HCT116 (cell line): Measurements from ENCODE around the gene PML. TPM values are rescaled to one million over a fixed set of nuclear protein-coding genes. Genes with fewer than 3 reads are reported as not detected.
A peak's percentile ranks its signal among the peaks of the same experiment; 100 is the strongest.

ENCODE experiments used
- ATAC-seq: fragments of 200-7000 bp; cut with Tn5 transposase; 2 replicates; pipeline ENCODE4 v1.9.1; 2020; ENCODE audit warnings: mild to moderate bottlenecking, moderate library complexity
- BruUV-seq: library from RNA; stranded (reverse); fragments of 400-500 nt; replicated peaks from 2 replicates; lab custom pipeline; 2021; lab: Mats Ljungman, UMichigan
- CTCF ChIA-PET: fragments of 300-600 bp; sonication (Branson Sonifier 250); formaldehyde crosslinking; loops from one replicate; lab custom pipeline; 2021; ENCODE audit warnings: antibody characterized with exemption; lab: Charles Lee
- POLR2A ChIA-PET: fragments of 300-600, 350-600 bp; sonication (Branson Sonifier 250); formaldehyde crosslinking; loops from one replicate; lab custom pipeline; 2021; ENCODE audit warnings: antibody characterized with exemption; lab: Charles Lee
- RAD21 ChIA-PET, 2 experiments: fragments of 300-600 bp; sonication (Branson Sonifier 250); formaldehyde crosslinking; loops; one replicate each; lab custom pipeline; 2023; ENCODE audit warnings: low total read pairs in 2 of 2; ENCODE audit not compliant: uncharacterized antibody in 2 of 2, unreplicated experiment in 2 of 2, low non-redundant PET in 1 of 2; lab: Charles Lee
- DNase-seq: peaks from one replicate; pipeline ENCODE4 v3.0.0-alpha.2; 2010; ENCODE audit warnings: low read depth, low spot score
- H2AFZ ChIP-seq: fragments of 200-600 bp; shearing (Covaris generic), sonication (generic); 2 replicates; pipeline ENCODE4 v1.6.1; 2017; ENCODE audit warnings: low read depth, mixed run types, mixed read lengths, antibody characterized with exemption, low read length; ENCODE audit not compliant: poor library complexity, severe bottlenecking
- H3K27ac ChIP-seq: 2 replicates; pipeline ENCODE4 v1.5.1; 2012; ENCODE audit warnings: low read depth, low read length
- H3K27me3 ChIP-seq: fragments of 200-600 bp; sonication (generic); 2 replicates; pipeline ENCODE4 v1.6.1; 2016; ENCODE audit warnings: mixed run types, low read length, mixed read lengths; ENCODE audit not compliant: insufficient read depth
- H3K36me3 ChIP-seq, 2 experiments: fragments of 200-500 bp in 1 of 2; fragments of 200-600 bp in 1 of 2; sonication (Bioruptor generic) in 1 of 2; sonication (generic) in 1 of 2; 2 replicates each; pipeline versions ENCODE4 v1.5.1 to v1.6.1; 2014 to 2016; ENCODE audit warnings: low read length in 2 of 2, inconsistent platforms in 1 of 2, mixed read lengths in 1 of 2, mixed run types in 1 of 2; ENCODE audit not compliant: insufficient read depth in 2 of 2, control insufficient read depth in 1 of 2
- H3K4me1 ChIP-seq, 2 experiments: fragments of 200-600 bp in 1 of 2; sonication (generic) in 1 of 2; 2 replicates each; pipeline versions ENCODE4 v1.5.1 to v1.6.1; 2012 to 2017; ENCODE audit warnings: low read length in 2 of 2, inconsistent platforms in 1 of 2, mild to moderate bottlenecking in 1 of 2, mixed read lengths in 1 of 2, mixed run types in 1 of 2, moderate library complexity in 1 of 2; ENCODE audit not compliant: insufficient read depth in 2 of 2, control insufficient read depth in 1 of 2
- H3K4me2 ChIP-seq: fragments of 200-600 bp; sonication (generic); 2 replicates; pipeline ENCODE4 v1.6.1; 2017; ENCODE audit warnings: mixed run types, low read length, mixed read lengths
- H3K4me3 ChIP-seq, 2 experiments: fragments of 200-600 bp in 1 of 2; sonication (generic) in 1 of 2; replicated peaks in 1 of 2; 2 replicates each; pipeline ENCODE4 v1.5.1; 2011 to 2016; ENCODE audit warnings: low read length in 2 of 2, control low read depth in 1 of 2, low read depth in 1 of 2, mild to moderate bottlenecking in 1 of 2, mixed read lengths in 1 of 2, mixed run types in 1 of 2
- H3K79me2 ChIP-seq: fragments of 200-600 bp; sonication (generic); 2 replicates; pipeline ENCODE4 v1.6.1; 2017; ENCODE audit warnings: mild to moderate bottlenecking, mixed run types, low read length, moderate library complexity, mixed read lengths; ENCODE audit not compliant: insufficient read depth
- H3K9ac ChIP-seq: fragments of 200-600 bp; sonication (generic); 2 replicates; pipeline ENCODE4 v1.6.1; 2016; ENCODE audit warnings: low read length, mixed read lengths
- H3K9me2 ChIP-seq: fragments of 200-600 bp; sonication (generic), shearing (Covaris generic); 2 replicates; pipeline ENCODE4 v1.6.1; 2017; ENCODE audit warnings: mixed run types, mild to moderate bottlenecking, moderate library complexity; ENCODE audit not compliant: insufficient read depth
- H3K9me3 ChIP-seq, 2 experiments: fragments of 200-500 bp in 1 of 2; fragments of 200-600 bp in 1 of 2; sonication (Bioruptor generic) in 1 of 2; sonication (generic) in 1 of 2; 2 replicates each; pipeline ENCODE4 v1.6.1; 2014 to 2017; ENCODE audit warnings: low read length in 2 of 2, mixed read lengths in 2 of 2, inconsistent platforms in 1 of 2, low read depth in 1 of 2, mild to moderate bottlenecking in 1 of 2, mixed run types in 1 of 2, moderate library complexity in 1 of 2; ENCODE audit not compliant: control insufficient read depth in 1 of 2, insufficient read depth in 1 of 2
- H4K20me1 ChIP-seq: fragments of 200-600 bp; sonication (generic), shearing (Covaris generic); 2 replicates; pipeline ENCODE4 v1.6.1; 2017; ENCODE audit warnings: mixed run types, mild to moderate bottlenecking, moderate library complexity; ENCODE audit not compliant: insufficient read depth
- EZH2phosphoT487 ChIP-seq: fragments of 200-600 bp; IDR thresholded peaks from 2 replicates; pipeline ENCODE4 v1.6.1; 2018; ENCODE audit warnings: antibody characterized with exemption, borderline replicate concordance
- JUND ChIP-seq: IDR thresholded peaks from 2 replicates; pipeline ENCODE4 v1.6.1; 2012
- MAX ChIP-seq: IDR thresholded peaks from 2 replicates; pipeline ENCODE4 v1.6.1; 2012
- POLR2AphosphoS5 ChIP-seq: IDR thresholded peaks from 2 replicates; pipeline ENCODE4 v1.6.1; 2011; ENCODE audit warnings: mild to moderate bottlenecking, low read depth, low read length, moderate library complexity
- RAD21 ChIP-seq: IDR thresholded peaks from 2 replicates; pipeline ENCODE4 v1.6.1; 2012; ENCODE audit warnings: low read depth, mild to moderate bottlenecking
- SRF ChIP-seq: IDR thresholded peaks from 2 replicates; pipeline ENCODE4 v1.6.1; 2012; ENCODE audit warnings: low read depth
- YY1 ChIP-seq: IDR thresholded peaks from 2 replicates; pipeline ENCODE4 v1.6.1; 2011; ENCODE audit warnings: low read length, low read depth, moderate library complexity, mild to moderate bottlenecking; ENCODE audit not compliant: insufficient replicate concordance; ENCODE audit errors: extremely low read depth
- ZFX ChIP-seq: fragments of 450-650 bp; IDR thresholded peaks from 2 replicates; pipeline ENCODE4 v1.6.1; 2017
- intact Hi-C: fragments of 100-400 bp; cut with micrococcal nuclease; formaldehyde crosslinking; loops from 2 replicates; pipeline ENCODE4 v1.10.0; 2022
- total RNA-seq: library from RNA; stranded (reverse); gene quantifications from one replicate; pipeline ENCODE4 v1.2.1, GENCODE V29; 2021; ENCODE audit not compliant: unreplicated experiment
- TF ChIP-seq, protein P1 (sequence below): IDR thresholded peaks from 2 replicates; pipeline ENCODE4 v1.6.1; 2012
- TF ChIP-seq, protein P2 (sequence below), 3 experiments: fragments of 200-600 bp in 1 of 3; sonication (generic) in 1 of 3; IDR thresholded peaks in 2 of 3; conservative IDR thresholded peaks in 1 of 3; 2 replicates each; pipeline ENCODE4 v1.5.1; 2012 to 2017; ENCODE audit warnings: low read depth in 2 of 3, low read length in 2 of 3, antibody characterized with exemption in 1 of 3, borderline replicate concordance in 1 of 3, control low read depth in 1 of 3, mild to moderate bottlenecking in 1 of 3, mixed read lengths in 1 of 3, mixed run types in 1 of 3, moderate library complexity in 1 of 3; ENCODE audit not compliant: insufficient read depth in 1 of 3

PML gene
- total RNA-seq, 1 experiment from 2014 or later: 28.1 TPM

GRCh38 chr15:73957276-73957675, 37.2 kb upstream of the PML start:
- Histone ChIP-seq H3K4me1 (peaks cover 16 to 30% of the 10 kb centered on the region in 2 experiments), H3K27me3 (no peaks in the 10 kb centered on the region), H3K9me2 (no peaks in the 10 kb centered on the region), H3K27ac (peak overlapping the region; percentile 2; the same call in 1 of the 2 replicates), H3K9ac (no peak overlapping the region; the same call in 1 of the 2 replicates), H3K36me3 (no peaks in the 10 kb centered on the region), H3K9me3 (no peaks in the 10 kb centered on the region), H4K20me1 (no peaks in the 10 kb centered on the region), H2AFZ (peak overlapping the region; percentile 84), H3K4me3 (peak overlapping the region; percentile 31 to 47; a peak in 3 of 4 replicates), H3K79me2 (no peaks in the 10 kb centered on the region), H3K4me2 (peak overlapping the region; percentile 82)
- TF ChIP-seq MAX (peak; percentile 69; the same call in 1 of the 2 replicates), RAD21 (no peak)
- DNase-seq: no peak
- ChIA-PET POLR2A (interaction anchor here (0.5 kb wide), 1 partner anchor 29 kb away, joined by 3 read pairs; no protein-coding TSS in a partner anchor), CTCF (interaction anchor here (0.8 to 2.2 kb wide), 5 partner anchors 8 to 37 kb away, joined by 3 to 13 read pairs (median 4); partner anchors contain the start of gene PML), RAD21 (interaction anchor here in 1 of 2 experiments (0.6 kb wide), 1 partner anchor 16 kb away, joined by 4 read pairs; no protein-coding TSS in a partner anchor)
- peak; percentile 55 for ATAC-seq
- BruUV-seq: TSS peak; percentile 68
- intact Hi-C loops: no loop called here

GRCh38 chr15:73957785-73958184, 36.7 kb upstream of the PML start:
- intact Hi-C loops: no loop called here
- Histone ChIP-seq H2AFZ (peak overlapping the region; percentile 84), H3K27ac (no peak overlapping the region; the same call in 1 of the 2 replicates), H3K79me2 (no peaks in the 10 kb centered on the region), H3K27me3 (no peaks in the 10 kb centered on the region), H3K36me3 (no peaks in the 10 kb centered on the region), H3K4me2 (peak overlapping the region; percentile 82), H3K9me2 (no peaks in the 10 kb centered on the region), H4K20me1 (no peaks in the 10 kb centered on the region), H3K9ac (no peak overlapping the region), H3K4me3 (no peak overlapping the region), H3K9me3 (no peaks in the 10 kb centered on the region), H3K4me1 (peaks cover 16 to 30% of the 10 kb centered on the region in 2 experiments)
- ChIA-PET POLR2A (no interaction called here), CTCF (interaction anchor here (2.2 kb wide), 1 partner anchor 15 kb away, joined by 13 read pairs; no protein-coding TSS in a partner anchor), RAD21 (no interaction called here)
- DNase-seq (no peak), ATAC-seq (no peak)
- no peak for TF ChIP-seq JUND
- TF ChIP-seq, protein P1, sequence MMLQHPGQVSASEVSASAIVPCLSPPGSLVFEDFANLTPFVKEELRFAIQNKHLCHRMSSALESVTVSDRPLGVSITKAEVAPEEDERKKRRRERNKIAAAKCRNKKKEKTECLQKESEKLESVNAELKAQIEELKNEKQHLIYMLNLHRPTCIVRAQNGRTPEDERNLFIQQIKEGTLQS: no peak
- TF ChIP-seq ZFX: no peak
- no peak for TF ChIP-seq RAD21
- no peak for TF ChIP-seq EZH2phosphoT487
- TF ChIP-seq POLR2AphosphoS5: no peak
- TF ChIP-seq YY1: no peak
- TF ChIP-seq SRF: no peak
- TF ChIP-seq, protein P2, sequence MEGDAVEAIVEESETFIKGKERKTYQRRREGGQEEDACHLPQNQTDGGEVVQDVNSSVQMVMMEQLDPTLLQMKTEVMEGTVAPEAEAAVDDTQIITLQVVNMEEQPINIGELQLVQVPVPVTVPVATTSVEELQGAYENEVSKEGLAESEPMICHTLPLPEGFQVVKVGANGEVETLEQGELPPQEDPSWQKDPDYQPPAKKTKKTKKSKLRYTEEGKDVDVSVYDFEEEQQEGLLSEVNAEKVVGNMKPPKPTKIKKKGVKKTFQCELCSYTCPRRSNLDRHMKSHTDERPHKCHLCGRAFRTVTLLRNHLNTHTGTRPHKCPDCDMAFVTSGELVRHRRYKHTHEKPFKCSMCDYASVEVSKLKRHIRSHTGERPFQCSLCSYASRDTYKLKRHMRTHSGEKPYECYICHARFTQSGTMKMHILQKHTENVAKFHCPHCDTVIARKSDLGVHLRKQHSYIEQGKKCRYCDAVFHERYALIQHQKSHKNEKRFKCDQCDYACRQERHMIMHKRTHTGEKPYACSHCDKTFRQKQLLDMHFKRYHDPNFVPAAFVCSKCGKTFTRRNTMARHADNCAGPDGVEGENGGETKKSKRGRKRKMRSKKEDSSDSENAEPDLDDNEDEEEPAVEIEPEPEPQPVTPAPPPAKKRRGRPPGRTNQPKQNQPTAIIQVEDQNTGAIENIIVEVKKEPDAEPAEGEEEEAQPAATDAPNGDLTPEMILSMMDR (IDR thresholded peaks at IDR 0.05 in 2 of 3, conservative IDR thresholded peaks at IDR 0.05 in 1 of 3; ENCODE audit: borderline replicate concordance in 1 of 3, insufficient read depth in 1 of 3, low read depth in 2 of 3, low read length in 2 of 3): no peak
- no TSS peak for BruUV-seq
